ENCODE measurements around the gene SLC7A6OS.

Gene SLC7A6OS

DNA sequence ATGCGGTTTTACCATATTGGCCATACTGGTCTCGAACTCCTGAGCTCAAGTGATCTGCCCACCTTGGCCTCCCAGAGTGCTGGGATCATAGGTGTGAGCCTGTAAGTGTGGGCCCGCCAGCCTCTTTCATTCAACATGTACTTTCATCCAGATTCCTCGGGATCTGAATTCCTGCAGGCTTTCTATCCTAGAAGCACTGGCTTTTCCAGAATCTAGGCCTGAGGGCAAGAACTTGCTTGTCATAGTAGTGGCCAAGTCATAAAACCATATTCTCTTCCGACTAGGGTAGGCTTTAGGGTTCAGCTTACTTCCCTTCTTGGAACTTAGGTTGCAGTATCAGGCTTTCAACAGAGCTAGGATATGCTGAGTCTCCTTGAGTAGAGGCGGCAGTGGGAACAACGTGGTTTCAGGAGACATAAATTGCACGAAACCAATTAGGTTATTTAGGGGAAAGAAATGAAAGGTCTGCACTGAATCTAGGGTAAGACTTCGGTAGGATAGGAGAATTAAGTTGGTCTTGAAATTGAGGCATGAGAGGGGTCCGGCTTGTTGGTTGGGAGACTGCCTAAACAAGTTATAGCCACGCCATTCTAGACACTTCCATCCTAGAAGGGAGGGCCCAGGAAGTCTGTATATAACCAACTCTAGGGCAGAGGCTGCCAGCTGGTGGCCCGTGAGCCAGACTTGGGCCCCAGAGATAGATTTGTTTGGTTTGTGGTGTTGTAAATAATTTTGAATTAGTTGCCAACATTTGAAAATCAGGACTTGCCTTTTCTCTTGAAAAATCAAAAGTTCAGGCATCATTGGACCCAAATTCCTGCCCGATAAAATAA is 30.8 kb downstream of the SLC7A6OS start:
- DNase-seq (ENCODE audit: low spot score) = no peak

GRCh38 chr16:68276223-68276622 is 34.5 kb downstream of the SLC7A6OS start:
- DNase-seq (ENCODE audit: low spot score) = no peak

- DNase-seq (ENCODE audit: low spot score) = peak; percentile 32
These were observed 35.0 kb downstream of the SLC7A6OS start for GRCh38 chr16:68275611-68276191.

- no peak for DNase-seq (ENCODE audit: low spot score)
These were observed 36.3 kb downstream of the SLC7A6OS start for GRCh38 chr16:68274441-68274840.

DNA sequence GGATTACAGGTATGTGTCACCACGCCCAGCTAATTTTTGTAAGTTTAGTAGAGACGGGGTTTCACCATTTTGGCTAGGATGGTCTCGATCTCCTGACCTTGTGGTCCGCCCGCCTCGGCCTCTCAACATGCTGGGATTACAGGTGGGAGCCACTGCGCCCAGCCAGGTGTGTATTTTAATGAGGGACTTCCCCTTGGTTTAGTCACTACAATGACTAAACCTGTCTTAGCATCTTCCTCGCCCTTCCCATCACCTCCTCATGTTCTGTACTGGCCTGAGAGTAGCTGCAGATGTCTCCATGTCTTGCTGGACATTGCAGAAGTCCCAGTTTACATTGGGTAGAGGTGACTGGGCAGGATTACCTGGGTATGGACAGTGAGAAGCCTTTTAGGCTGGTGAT is 36.9 kb downstream of the SLC7A6OS start:
- no peak for DNase-seq (ENCODE audit: low spot score)

DNA sequence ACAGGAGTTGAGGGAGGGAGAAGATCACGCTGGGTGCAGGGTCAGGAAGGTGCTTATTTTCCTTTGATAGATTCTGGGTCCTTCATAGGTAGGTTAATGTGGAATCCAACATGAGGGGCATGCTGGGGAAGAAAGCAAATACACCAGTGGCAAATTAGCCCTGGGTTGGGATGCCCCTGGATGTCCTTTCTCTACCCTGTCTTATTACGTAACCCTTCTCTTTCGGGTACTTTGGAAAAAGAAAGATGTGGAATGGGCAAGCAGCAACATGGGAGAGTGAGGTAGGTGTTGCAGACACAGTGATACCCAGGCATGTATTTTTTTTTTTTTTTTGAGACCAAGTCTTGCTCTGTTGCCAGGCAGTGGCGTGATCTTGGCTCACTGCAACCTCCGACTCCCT is 37.3 kb downstream of the SLC7A6OS start:
- no peak for DNase-seq (ENCODE audit: low spot score)

- no peak for DNase-seq (ENCODE audit: low spot score)
These were observed 38.1 kb downstream of the SLC7A6OS start for GRCh38 chr16:68272507-68273209.

- DNase-seq (ENCODE audit: low spot score) = no peak
These were observed 40.4 kb downstream of the SLC7A6OS start for GRCh38 chr16:68270353-68270752.

GRCh38 chr16:68269793-68270192 is 41.0 kb downstream of the SLC7A6OS start:
- no peak for DNase-seq (ENCODE audit: low spot score)

DNA sequence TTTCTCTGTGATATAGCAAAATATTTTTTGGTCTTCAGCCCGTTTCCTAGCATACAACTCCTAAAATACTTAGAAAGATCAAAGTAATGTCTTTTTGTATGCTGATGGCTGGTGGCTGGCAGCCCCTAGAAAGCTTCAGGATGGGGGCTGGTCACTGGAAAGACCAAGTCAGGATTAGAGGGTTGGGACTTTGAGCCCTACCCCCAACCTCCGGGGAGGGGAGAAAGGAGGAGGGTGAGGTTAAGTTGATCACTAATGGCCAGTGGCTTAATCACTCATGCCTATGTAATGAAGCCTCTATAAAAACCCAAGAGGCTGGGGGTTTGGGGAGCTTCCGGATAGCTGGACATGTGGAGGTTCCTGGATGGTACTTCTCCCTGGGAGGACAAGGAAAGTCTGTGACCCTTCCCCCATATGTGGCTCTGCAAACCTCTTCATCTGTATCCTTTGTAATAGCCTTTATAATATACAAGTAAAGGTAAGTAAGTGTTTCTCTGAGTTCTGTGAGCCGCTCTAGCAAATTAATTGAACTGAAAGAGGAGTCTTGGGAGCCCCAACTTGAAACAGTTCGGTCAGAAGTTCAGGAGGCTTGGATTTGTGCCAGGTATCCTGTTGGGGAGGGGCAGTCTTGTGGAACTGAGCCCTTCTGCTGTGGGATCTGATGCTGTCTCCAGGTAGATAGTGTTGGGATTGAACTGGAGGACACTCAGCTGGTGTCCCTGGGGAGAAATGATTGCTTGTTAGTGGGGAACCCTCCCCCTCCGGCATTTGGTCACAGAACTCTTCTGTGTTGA is 42.9 kb downstream of the SLC7A6OS start:
- DNase-seq (ENCODE audit: low spot score) = no peak

GRCh38 chr16:68265078-68265920 is 45.4 kb downstream of the SLC7A6OS start:
- peak; percentile 93 for DNase-seq (ENCODE audit: low spot score)

GRCh38 chr16:68264128-68265077 is 46.3 kb downstream of the SLC7A6OS start, which contains the start of gene SLC7A6:
TSS of gene SLC7A6 (plus strand) at chr16:68264526. CDS start at chr16:68274727, 10,201 bp downstream.
- DNase-seq (ENCODE audit: low spot score) = peak; percentile 86

DNA sequence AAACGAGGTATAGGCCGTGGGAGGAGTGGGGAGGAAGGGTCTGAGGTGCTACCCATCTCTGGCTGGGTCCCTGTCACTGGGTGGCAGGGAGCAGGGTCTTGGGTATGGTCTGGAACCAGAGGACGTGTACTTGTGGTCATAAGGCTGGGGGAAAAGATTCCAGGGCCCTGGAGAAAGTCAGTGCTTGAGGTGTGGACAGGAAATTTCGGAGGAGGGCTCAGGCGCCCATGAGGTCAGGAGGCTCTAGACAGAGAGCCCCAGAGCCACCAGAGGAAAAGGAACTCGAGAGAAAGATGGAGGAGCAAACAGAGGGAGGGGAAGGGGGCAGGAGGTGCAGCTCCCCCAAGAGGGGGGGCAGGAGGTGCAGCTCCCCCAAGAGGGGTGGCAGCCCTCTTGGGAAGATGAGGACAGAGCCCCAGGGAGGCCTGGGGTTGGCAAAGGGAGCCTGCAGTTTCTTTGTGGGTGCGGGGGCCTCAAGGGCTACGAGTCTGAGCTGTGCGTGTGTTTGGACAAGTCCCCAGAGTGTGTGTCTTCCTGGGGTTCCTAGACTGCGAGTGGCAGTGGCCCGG is 47.1 kb downstream of the SLC7A6OS start:
- no peak for DNase-seq (ENCODE audit: low spot score)

DNA sequence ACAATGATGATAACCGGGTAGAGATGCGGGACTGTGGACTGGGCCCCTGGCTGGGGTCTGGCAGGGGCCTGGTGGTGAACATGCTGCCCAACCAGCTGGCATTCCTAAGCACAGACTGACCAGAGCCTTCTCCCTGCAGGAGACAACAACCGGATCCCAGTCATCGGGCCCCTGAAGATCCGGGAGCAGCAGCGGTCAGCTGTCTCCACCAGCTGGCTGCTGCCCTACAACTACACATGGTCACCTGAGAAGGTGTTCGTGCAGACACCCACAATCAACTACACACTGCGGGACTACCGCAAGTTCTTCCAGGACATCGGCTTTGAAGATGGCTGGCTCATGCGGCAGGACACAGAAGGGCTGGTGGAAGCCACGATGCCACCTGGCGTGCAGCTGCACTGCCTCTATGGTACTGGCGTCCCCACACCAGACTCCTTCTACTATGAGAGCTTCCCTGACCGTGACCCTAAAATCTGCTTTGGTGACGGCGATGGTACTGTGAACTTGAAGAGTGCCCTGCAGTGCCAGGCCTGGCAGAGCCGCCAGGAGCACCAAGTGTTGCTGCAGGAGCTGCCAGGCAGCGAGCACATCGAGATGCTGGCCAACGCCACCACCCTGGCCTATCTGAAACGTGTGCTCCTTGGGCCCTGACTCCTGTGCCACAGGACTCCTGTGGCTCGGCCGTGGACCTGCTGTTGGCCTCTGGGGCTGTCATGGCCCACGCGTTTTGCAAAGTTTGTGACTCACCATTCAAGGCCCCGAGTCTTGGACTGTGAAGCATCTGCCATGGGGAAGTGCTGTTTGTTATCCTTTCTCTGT is 51.5 kb downstream of the SLC7A6OS start:
- DNase-seq (ENCODE audit: low spot score) = no peak

DNA sequence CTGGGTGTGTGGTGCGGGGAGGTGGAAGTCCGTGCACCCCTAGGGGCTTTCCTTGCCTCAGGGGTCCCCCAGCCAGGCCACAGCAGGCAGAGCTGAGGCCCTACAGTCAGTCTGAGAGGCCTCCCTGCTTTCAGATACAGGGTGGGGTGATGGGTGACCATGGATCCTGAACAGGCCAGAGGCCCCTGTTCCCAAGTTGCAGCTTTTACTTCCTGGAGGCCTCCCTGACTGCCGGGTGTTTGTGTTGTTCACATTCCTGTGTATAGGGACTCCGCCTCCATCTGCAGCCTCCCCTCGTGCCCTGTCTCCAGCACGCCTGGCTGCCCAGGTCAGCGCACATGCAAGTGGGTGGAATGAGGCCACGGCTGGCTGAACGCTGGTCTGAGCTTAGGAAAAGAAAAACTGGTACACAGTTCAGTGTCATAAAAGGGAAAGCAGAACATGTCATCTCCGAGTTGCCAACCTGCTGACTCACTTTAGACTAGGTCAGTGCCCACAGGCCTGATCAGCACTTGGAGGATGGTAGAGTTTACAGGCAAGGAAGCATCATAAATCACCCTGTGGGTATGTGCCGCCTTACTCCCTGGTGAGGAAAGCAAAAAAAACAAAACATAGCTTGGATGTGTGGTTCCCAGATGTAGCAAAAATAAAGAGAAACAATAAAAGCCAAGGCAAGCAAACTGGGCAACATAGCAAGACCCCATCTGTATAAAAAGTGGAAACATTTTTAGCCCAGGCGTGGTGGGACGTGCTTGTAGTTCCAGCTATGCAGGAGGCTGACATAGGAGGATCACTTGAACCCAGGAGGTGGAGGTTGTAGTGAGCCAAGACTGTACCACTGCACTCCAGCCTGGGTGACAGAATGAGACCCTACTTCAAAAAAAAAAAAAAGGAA is 52.6 kb downstream of the SLC7A6OS start:
- DNase-seq (ENCODE audit: low spot score) = peak; percentile 76

GRCh38 chr16:68257251-68257905 is 53.4 kb downstream of the SLC7A6OS start:
- DNase-seq (ENCODE audit: low spot score) = peak; percentile 50

DNA sequence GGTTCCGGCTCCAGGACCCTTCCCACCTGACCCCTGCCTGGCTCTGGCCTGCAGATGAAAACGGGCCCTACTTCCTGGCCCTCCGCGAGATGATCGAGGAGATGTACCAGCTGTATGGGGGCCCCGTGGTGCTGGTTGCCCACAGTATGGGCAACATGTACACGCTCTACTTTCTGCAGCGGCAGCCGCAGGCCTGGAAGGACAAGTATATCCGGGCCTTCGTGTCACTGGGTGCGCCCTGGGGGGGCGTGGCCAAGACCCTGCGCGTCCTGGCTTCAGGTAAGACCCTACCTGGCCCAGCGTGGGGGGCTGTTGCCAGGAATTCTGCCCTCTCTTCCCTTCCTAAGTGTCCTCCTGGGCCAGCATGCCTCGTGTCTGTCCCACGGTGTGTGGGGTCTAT is 55.0 kb downstream of the SLC7A6OS start:
- DNase-seq (ENCODE audit: low spot score) = no peak

Data from SW480 (cell line).